C1 segment of cervical spinal cord (tissue), 14 donors: Measurements from ENCODE around the gene ARGLU1.

Experiments
- DNase-seq, 14 donors: peaks; one replicate each; lab custom pipeline; 2025; lab: John Stamatoyannopoulos, UW

ARGLU1 gene

DNA sequence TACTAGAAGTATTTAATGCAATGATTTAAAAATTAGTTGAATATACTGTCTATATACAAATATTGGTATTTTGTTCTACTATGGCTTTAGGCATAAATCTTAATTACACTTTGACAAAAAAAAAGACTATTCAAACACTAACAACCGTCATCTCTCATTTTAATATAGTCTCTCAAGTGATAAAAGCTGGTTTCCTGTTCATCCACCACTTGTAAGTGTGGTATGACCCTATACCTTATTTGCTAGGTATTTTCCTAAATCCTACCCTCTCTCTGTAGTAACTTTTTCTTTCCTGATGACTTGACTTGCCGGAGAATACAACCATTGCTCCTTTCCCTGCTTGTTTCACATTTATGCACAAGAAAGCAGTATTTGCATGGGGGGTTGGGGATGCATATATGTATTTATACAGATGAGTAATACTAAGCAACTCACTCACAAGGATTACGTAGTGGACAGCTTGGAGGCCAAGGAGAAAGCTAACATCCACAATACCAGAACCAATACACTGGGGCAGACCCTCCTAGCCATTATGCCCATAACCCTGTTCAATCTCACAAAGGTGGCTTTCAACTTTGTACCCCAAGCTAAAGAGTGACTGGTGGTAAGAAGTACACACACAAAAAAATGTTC is 19.8 kb downstream of the ARGLU1 start:
- DNase-seq = no peak

DNA sequence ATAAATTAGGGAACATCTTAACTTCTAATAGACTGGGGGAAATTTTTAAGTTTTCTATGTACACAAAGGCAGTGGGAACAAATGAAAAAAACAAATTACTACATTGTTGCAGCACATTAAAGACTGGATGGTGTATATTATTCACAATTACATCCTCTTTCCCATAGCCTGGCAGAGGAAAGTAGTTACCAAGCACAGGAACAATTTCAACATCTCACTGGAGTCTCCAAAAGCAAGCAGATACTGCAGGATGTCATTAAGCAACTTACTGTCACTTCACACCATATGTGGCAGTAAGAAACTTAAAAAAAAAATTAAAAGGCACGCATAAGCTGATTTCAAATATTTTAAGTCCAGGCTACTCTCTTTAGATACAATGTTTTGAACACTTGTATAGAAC is 26.1 kb downstream of the ARGLU1 start:
- DNase-seq = no peak

DNA sequence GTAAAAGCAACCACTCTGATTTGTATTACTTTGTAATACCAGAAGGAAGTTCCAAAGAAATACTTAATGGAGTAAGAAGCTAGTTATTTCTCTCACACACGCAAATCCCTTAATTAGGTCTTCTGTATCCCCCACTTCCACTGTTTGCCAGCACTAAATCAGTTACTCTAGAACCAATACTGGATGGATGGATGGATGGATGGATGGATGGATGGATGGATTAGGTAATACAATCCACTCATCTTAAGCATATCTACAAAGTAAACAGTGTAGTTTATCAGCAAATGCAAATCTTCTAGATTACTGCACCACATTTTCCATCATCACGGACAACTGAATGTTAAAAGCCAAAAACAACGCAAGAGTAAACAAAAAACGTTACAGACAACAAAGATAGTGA is 27.3 kb downstream of the ARGLU1 start:
- no peak for DNase-seq

DNA sequence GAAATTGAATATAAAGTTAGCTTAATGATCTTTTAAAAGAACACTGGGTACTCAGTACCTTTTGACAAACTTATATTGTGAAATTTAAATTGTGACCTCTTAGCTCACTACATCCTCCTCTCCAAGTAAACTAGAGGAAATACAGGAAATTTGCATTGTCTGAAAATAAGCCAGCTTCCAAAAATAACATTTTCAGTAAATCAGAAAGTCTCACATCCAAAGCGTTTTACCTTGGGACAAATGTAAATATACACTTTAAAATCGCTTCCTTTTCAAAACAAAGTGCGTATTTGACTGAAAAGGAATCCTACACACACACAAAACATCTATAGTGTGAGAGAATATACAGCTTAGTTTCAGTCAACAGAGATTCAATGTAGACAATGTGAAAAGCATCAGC is 30.4 kb downstream of the ARGLU1 start:
- DNase-seq = no peak

DNA sequence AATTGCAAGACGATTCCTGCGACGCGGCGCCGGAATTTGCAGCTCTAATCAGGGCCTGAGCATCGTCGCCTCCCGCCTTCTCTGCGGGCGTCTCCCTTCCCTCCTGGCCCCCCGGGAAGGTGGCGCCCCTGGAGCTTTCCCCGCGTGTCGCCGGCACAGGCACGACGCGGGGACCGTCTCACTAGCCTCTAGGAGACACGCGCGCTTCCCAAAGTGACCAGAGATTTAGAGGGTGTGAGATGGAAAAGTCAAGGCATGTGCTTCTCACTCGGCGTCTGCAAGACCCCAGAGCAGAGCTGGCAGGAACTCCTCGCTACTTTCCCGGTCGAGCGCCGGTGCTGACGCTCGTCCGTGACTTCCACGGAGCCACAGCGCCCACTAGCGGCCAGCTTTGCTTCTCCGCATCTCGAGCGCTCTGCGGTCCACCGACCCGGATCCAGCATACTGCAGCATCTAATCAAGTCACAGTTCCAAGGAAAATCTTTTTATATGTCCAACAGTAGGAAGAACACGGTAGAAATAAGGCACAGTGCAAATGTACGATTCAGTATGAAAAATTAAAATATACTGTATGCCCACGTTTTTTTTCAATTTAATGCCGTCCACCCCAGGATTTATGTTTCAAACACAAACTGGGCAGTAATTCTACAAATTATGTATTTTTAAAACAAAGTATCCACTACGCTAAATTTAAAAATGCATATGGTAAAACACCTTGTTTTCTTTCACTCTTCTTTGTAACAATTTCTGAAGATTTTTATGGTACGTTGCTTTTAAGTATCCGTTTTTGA is 31.5 kb downstream of the ARGLU1 start:
- DNase-seq = peak; percentile 22 to 86 (median 72)

DNA sequence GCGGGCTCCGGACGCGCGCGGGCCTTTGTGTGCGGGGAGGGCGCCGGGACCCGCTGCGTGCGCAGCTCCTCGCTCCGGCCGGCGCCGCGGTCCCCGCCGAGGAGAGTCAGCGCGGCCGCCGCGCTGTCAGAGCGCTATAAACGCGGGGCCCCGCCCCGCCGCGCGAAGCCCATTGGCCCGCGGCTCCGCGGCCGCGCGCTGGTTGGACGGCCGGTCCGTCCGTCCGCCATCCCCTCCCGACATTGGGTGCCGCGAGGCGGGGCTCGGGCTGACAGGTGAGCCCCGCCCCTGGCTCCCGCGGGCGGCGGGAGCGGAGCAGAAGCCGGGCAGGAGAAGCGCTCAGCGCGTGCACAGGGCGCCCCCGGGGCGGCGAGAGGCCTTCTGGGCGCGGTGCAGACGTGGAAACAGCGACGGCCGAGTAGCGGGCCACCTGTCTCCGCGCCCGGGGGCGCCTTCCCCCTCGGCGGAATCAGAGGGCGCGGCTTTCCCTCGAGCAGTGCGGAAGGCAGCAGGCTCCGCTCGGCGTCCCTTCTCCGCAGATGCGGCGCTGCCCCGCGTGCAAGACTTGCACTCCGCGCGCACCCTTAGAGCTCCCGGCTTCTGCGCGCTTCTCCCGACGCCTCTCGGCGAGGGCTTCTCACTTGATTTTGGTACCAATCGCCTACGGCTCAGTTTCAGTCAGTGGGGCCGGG is 32.2 kb downstream of the ARGLU1 start, which contains the start of gene EFNB2:
EFNB2 (minus strand) TSS at position 111 of the 692 bp plus-strand sequence. CDS start 698 bp downstream, outside the sequence.
- peak; percentile 15 to 87 (median 72) for DNase-seq

DNA sequence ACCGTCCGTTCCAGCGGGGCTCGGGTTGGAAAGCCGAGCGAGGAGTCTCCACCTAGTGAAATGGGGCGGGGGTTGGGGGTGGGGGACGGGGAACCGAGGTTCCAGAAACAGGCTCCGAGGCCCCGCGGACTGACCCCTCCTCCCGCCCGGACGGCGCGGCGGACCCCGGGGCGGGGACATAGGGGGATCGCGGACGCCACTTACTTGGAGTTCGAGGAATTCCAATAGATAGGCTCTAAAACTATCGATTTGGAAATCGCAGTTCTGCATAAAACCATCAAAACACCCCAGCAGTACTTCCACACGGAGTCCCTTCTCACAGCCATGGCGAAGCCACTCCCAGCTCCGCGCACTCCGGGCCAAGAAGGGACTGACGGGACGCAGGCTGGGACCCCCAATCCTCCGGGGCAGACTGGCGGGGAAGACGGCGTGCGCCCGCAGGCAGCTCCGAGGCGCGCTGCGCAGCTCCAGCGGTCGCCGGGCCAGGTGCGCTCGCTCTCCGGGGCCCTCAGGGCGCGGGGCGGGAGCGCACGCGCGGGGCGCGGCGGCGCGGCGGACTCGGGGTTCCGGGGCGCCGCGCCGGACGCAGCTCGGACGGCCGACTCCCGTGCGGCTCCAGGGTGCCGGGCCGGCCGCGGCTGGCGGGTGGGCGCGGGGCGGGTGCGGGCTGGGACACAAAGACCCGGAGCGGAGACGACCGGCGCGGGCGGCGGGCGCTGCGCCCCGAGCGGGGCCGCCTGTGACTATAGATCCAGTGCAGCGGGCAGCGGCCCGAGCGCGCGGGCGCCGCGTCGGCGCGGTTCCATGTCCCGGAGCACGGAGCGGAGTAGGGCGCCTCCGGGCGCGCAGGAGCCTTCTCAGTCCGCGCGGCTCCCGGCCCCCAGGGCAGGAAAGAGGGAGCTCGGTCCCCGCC is 33.0 kb downstream of the ARGLU1 start:
- no peak for DNase-seq

DNA sequence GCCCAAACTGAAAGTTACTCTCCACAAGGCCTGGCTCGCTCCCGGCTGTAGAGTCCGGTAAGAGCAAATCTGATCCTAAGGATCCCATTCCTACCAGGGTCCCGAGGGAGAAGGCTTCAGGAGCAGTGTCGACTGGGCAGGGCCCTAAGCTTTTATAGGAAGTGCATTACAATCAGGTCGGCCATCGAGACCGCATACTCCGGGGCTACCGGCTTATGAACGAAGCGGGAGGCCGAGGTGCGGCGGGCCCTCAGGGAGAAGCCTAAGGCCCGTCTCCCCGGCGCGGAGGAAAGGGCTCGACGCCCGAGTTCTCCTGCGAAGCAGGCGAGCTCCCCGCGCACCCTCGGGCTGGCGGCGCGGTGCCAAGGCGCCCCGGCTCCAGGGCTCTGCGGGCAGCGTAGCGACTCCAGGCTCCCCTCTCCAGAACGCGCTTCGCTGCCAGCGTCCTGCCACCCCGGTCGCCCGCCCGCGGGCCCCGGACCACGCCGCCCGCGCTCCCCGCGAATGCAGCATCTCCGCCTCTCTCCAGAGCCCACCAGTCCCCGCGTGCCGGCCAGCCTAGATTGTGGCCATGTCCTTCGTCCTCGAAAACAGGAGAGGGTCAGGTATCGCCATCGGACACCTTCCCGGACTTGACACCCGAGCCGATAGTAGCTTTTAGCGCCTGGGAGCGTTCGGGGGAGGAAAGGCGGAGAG is 33.8 kb downstream of the ARGLU1 start:
- DNase-seq = peak in 9 of 14 donors; percentile 19 to 66 (median 49)

DNA sequence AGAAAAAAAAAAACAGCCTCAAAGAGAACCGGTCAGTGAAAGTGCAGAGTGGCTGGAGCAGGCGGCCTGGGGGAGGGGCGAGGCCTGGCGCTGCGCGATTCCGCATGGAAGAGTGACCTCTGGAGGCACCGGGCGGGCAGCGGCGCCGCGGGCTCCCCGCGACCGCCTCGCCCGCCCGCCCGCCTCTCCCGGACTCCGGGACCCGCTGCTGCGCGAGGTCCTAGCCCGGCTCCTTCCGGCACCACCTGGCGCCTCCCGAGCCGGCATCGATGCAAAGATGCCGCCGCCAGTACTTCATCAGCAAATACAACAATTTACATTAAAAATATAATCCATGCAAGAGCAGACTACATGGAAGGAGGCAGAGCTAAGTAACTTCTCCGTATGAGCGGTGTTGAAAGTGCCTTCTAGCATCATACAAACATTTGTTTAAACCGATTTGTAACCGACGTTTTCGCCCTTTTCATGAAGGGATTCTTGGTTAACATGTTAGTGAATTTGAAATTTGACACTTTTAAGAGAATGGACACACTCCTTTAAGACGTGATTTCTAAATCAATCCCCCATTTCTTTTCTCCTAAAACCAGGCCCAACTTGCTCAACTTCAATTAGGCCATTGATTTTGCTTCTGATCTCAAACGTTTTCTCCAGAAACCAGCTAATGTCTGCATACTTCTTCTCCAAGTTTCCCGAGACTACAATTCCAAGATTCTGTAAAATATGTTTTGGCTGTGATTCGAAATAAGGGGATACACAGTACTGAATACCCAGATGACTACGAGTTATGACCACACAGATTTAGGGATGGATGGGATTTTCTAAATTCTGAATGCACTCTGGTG is 34.6 kb downstream of the ARGLU1 start:
- peak in 13 of 14 donors; percentile 36 to 84 (median 72) for DNase-seq

DNA sequence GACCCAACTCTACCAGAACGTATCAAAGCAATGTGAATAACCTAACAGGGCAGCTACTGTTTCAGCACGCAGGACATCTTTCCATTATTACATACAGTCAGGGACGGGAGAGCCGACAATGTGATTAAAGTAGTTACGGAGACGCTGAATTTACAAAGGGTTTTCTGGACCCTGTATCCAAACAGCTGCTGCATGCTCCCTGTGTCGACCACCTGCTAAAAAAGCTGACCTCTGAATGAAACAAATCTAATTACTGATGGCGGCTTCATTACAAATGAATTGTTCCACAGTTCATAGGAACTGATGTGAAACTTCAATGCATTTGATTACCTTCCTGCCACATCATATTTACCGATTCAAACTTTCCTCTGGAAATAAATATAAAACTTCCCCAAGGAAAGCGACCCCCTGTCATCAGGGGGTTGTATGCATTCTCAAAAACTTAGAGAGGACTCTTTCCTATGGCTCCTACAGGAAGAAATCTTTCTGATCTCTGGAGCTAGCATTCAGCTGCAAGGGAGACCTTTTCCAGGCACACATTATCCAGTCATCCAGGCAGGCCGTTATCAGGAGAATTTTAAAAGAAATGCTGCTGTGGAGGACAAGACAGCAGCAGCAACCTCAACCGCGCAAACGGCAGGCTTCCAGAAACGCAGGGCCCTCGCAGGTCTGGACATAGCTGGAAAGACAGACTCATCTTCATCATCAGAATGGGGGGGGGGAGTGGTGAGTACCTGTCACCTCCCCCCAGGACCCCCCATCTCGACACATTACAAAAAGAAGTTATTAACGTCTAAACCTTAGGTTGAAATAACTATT is 35.6 kb downstream of the ARGLU1 start:
- peak in 2 of 14 donors; percentile 24 to 42 for DNase-seq

DNA sequence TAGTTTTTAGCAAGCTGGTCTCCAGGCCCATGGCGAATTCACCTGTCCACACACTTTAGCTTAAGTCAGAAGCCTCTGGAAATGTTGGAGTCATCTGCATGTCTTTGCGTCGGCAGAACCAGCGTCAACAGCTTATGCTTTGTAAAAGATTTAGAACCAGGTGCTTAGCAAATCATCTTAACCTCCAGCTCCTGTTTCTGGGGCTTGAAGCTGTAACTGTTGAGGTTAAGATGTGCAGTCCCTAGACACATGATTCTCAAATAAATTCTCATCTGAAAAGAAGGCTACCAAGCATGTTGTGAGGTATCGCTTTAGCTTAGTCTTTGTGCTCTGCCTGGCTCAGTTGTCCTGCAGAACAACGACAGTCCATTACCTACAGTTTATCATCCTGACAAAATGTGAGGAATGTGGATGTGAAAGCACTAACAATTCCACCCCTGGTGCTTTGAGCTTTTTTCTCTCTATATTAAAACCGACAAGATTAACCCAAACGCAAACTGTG is 36.9 kb downstream of the ARGLU1 start:
- DNase-seq = no peak

DNA sequence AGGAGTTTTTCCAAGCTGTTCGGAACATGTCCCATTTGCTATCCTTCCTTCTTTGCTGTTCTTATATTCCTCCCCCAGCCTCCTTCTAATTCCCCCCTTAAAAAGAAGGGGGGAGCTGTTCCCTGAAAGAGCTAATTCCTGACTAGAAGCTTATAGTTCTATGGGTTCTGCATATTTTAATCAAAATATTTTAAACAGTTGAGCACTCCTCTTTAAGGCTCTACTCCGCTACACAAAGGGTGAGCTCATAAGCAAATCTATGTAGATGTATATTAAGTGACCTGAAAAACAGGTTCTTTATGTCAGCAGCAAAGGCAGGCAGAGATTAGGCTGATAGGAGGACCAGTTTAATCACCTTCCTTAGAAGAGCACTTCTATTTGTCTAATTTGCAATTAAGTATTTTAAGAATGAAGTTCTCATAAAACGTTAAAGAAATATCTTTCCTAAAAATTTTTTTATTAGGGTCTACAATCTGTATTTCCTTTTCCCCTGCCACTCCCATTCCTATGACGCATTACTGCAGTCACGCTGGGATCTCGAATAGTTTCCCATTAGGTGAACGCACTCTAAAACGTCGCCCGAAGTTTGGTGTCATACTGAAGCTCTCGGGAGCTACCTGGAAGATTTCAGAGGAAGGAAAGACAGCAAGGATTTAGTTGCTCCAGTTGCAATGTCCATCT is 37.6 kb downstream of the ARGLU1 start:
- DNase-seq = no peak

DNA sequence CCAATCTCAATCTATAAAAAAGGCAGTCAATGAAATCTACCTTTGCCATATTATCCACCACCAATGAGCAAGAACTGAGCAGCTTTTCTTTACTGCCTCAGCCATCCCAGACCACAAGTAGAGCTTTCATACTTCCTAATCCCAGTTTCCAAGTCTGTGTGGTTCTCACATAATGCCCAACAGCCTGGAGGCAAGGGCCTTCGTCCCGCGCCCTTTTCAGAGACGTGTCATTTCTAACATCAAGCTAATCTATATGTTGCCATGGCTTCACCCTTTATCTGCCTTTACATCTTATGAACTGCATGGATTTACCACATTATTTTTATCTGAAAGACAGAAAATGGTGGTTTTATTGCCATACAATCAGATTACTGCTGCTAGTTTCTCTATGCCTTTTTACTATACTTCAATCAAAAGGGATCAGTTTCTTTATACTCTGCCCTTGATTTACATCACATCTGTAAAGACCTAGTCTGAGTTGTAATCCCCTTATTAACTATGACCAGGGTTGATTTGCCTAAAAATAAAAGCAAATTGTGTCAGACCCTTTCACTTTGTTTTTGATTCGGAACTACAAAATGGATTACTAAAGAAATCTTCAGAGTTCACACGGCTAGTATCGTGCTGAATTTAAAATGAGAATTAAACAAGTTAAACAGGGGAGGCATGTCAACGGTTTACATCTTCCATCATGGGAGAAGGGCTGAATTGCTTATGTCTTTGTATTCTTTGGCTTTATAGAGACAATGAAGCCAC is 38.3 kb downstream of the ARGLU1 start:
- no peak for DNase-seq

DNA sequence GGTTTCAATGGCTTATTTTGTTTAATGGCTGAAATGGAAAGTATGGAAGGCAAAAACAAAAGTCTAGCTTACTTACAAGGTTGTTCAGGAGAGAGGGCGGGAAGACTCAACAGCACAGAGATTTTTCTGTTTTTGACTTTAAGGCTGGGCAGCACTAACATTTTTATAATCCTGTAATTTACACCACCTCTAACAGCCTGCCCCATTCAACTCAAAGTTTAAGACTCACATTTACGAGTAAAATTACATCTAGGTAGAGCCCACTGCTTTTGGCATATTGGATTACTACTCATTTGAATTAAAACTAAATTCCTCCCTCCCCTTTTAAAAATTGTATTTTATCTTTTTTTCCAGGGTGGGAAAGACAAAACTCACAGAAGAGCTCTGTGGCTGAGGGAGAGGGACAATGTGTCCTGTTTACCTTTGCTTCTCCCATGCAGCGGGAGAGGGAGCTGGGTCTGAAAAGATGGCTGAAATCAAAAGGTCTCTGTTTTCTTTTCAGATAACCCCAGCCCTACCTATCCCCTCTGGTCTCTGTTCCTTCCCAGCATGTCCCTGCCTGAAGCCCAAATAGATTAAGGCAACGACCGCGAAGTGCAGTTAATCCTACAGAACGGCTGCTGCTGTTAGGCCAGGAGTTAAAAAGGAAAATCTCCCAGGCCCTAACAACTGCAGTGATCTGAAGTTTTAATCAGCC is 39.1 kb downstream of the ARGLU1 start:
- no peak for DNase-seq

DNA sequence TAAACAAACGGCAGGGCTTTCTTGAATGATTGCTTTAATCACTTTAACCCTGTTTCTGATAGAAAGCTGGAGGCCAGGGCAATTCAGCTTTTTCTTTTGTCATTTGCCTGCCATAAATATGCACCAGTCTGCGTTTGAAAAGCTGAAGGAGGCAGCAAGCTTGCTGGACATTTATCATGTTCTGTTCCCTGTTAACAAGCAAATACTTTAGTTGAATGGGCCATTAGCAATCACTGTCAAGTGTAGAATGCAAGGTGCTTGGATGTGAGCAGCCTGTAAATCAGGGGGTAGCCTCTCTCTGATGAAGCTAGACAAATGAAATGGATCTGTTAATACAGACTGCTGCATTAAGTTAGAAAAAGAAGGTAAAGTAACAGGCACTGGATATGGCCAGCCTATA is 40.1 kb downstream of the ARGLU1 start:
- DNase-seq = no peak

DNA sequence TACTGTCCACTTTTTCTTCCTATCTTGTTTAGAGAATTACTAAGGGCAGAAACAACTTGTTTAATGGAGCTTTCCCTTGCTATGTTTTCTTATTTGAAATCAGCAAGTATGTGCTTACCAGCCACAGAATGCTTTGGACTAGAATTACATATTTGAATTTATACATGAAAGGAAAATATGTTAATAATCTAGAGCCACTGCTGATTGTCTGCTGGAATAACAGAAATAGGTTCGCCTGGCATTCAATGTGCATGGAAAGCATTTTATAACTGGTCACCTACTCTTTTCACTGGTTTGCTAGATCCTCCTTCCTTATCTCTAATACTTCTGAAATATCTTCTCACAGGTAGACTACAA is 40.5 kb downstream of the ARGLU1 start:
- DNase-seq = no peak
